H1 (cell line): ENCODE data around the gene SHISAL1. TPM values are rescaled to one million over a fixed set of nuclear protein-coding genes. Genes with fewer than 3 reads are reported as not detected.

Source experiments
- CTCF ChIA-PET: fragments of 300-600 bp; sonication (Branson Sonifier 250); formaldehyde crosslinking; loops from one replicate; lab custom pipeline; 2021; ENCODE audit not compliant: partially characterized antibody; lab: Charles Lee
- POLR2A ChIA-PET: fragments of 300-600 bp; sonication (Branson Sonifier 250); formaldehyde crosslinking; loops from one replicate; lab custom pipeline; 2021; ENCODE audit warnings: inconsistent platforms; ENCODE audit not compliant: partially characterized antibody; lab: Charles Lee
- DNase-seq, 2 experiments: peaks; one replicate each; pipeline versions ENCODE4 v3.0.0 to v3.0.0-alpha.2; 2010 to 2022; ENCODE audit warnings: low spot score in 2 of 2, low read depth in 1 of 2, mixed read lengths in 1 of 2
- FAIRE-seq: peaks from 2 replicates; lab custom pipeline; 2011; peaks lifted over from hg19 to GRCh38; lab: Jason Lieb, UNC
- H2AFZ ChIP-seq: 2 replicates; pipeline ENCODE4 v1.8.1; 2012; ENCODE audit warnings: low read length, inconsistent platforms
- H2AK5ac ChIP-seq: 2 replicates; pipeline ENCODE4 v1.6.1; 2013; ENCODE audit warnings: low read depth, low read length
- H2BK120ac ChIP-seq: replicated peaks from 2 replicates; pipeline ENCODE3; 2013; ENCODE audit warnings: low read depth, low read length, inconsistent platforms
- H2BK12ac ChIP-seq: 2 replicates; pipeline ENCODE4 v1.6.1; 2013; ENCODE audit warnings: low read depth, low read length
- H2BK15ac ChIP-seq: 2 replicates; pipeline ENCODE4 v1.6.1; 2013; ENCODE audit warnings: low read length
- H2BK20ac ChIP-seq: 2 replicates; pipeline ENCODE4 v1.6.1; 2013; ENCODE audit warnings: low read length
- H2BK5ac ChIP-seq: 2 replicates; pipeline ENCODE4 v1.6.1; 2013; ENCODE audit warnings: low read depth, low read length
- H3K14ac ChIP-seq: 2 replicates; pipeline ENCODE4 v1.6.1; 2013; ENCODE audit warnings: inconsistent platforms; ENCODE audit not compliant: insufficient read length
- H3K18ac ChIP-seq: 2 replicates; pipeline ENCODE4 v1.6.1; 2013; ENCODE audit warnings: low read length; ENCODE audit errors: extremely low read depth
- H3K23ac ChIP-seq: 2 replicates; pipeline ENCODE4 v1.6.1; 2013; ENCODE audit warnings: inconsistent platforms; ENCODE audit not compliant: insufficient read length
- H3K23me2 ChIP-seq: 2 replicates; pipeline ENCODE4 v1.6.1; 2013; ENCODE audit warnings: low read depth, low read length
- H3K27ac ChIP-seq: 2 replicates; pipeline ENCODE4 v1.6.1; 2011; ENCODE audit warnings: low read depth, low read length, inconsistent platforms
- H3K27me3 ChIP-seq, 4 experiments: replicated peaks in 1 of 4; 1 replicate in 1 of 4; 2 replicates in 3 of 4; pipeline versions ENCODE4 v1.6.1 to v1.8.1; 2011 to 2013; ENCODE audit warnings: low read length in 3 of 4, mild to moderate bottlenecking in 3 of 4, inconsistent platforms in 2 of 4, mixed read lengths in 2 of 4, moderate library complexity in 1 of 4; ENCODE audit not compliant: control insufficient read depth in 3 of 4, insufficient read depth in 3 of 4; ENCODE audit errors: extremely low read depth in 1 of 4
- H3K36me3 ChIP-seq, 4 experiments: 2 replicates each; pipeline versions ENCODE4 v1.6.1 to v1.8.1; 2011 to 2013; ENCODE audit warnings: mild to moderate bottlenecking in 4 of 4, low read length in 3 of 4, moderate library complexity in 2 of 4, control low read depth in 1 of 4, inconsistent platforms in 1 of 4; ENCODE audit not compliant: insufficient read depth in 4 of 4, control insufficient read depth in 2 of 4
- H3K4ac ChIP-seq: replicated peaks from 2 replicates; pipeline ENCODE3; 2013; ENCODE audit warnings: low read length, low read depth, mixed read lengths, inconsistent platforms; ENCODE audit not compliant: insufficient read length
- H3K4me1 ChIP-seq, 4 experiments: replicated peaks in 1 of 4; 1 replicate in 1 of 4; 2 replicates in 3 of 4; pipeline versions ENCODE4 v1.6.1 to v1.8.1; 2011 to 2013; ENCODE audit warnings: low read length in 3 of 4, inconsistent platforms in 2 of 4, mixed read lengths in 1 of 4; ENCODE audit not compliant: insufficient read depth in 4 of 4, control insufficient read depth in 3 of 4
- H3K4me2 ChIP-seq, 2 experiments: 2 replicates each; pipeline versions ENCODE4 v1.6.1 to v1.8.1; 2011 to 2013; ENCODE audit warnings: low read depth in 2 of 2, low read length in 2 of 2, control low read depth in 1 of 2, inconsistent platforms in 1 of 2, mild to moderate bottlenecking in 1 of 2; ENCODE audit not compliant: insufficient read depth in 1 of 2
- H3K4me3 ChIP-seq, 4 experiments: fragments of 200-600, 300-600 bp in 1 of 4; sonication (generic), shearing (Covaris generic), sonication (Bioruptor Twin) in 1 of 4; 2 replicates each; pipeline versions ENCODE4 v1.5.1 to v1.8.1; 2011 to 2016; ENCODE audit warnings: low read length in 4 of 4, low read depth in 3 of 4, control low read depth in 2 of 4, inconsistent platforms in 2 of 4, mild to moderate bottlenecking in 2 of 4, mixed read lengths in 1 of 4, moderate library complexity in 1 of 4; ENCODE audit not compliant: insufficient read depth in 2 of 4; ENCODE audit errors: extremely low read depth in 1 of 4
- H3K56ac ChIP-seq: replicated peaks from 2 replicates; pipeline ENCODE3; 2013; ENCODE audit warnings: low read depth, mild to moderate bottlenecking, mixed read lengths, low read length, inconsistent platforms; ENCODE audit not compliant: insufficient read length
- H3K79me1 ChIP-seq: 2 replicates; pipeline ENCODE4 v1.6.1; 2013; ENCODE audit warnings: low read depth, low read length, control low read depth
- H3K79me2 ChIP-seq, 2 experiments: 2 replicates each; pipeline versions ENCODE4 v1.6.1 to v1.8.1; 2012 to 2013; ENCODE audit warnings: low read length in 2 of 2, mild to moderate bottlenecking in 2 of 2, inconsistent platforms in 1 of 2; ENCODE audit not compliant: insufficient read depth in 2 of 2, control insufficient read depth in 1 of 2
- H3K9ac ChIP-seq, 4 experiments: replicated peaks in 1 of 4; 1 replicate in 1 of 4; 2 replicates in 3 of 4; pipeline versions ENCODE4 v1.6.1 to v1.8.1; 2011 to 2013; ENCODE audit warnings: low read depth in 3 of 4, low read length in 3 of 4, control low read depth in 2 of 4, mild to moderate bottlenecking in 2 of 4, moderate library complexity in 2 of 4, inconsistent platforms in 1 of 4; ENCODE audit errors: extremely low read depth in 1 of 4
- H3K9me3 ChIP-seq, 2 experiments: 2 replicates each; pipeline versions ENCODE4 v1.6.1 to v1.8.1; 2012 to 2013; ENCODE audit warnings: mild to moderate bottlenecking in 2 of 2, moderate library complexity in 2 of 2, control low read depth in 1 of 2, inconsistent platforms in 1 of 2, low read depth in 1 of 2, low read length in 1 of 2, mixed read lengths in 1 of 2; ENCODE audit not compliant: insufficient read depth in 2 of 2
- H4K20me1 ChIP-seq, 2 experiments: replicated peaks in 1 of 2; 2 replicates each; pipeline versions ENCODE3 to v1.8.1; 2011 to 2013; ENCODE audit warnings: inconsistent platforms in 2 of 2, low read length in 2 of 2, mild to moderate bottlenecking in 1 of 2; ENCODE audit not compliant: insufficient read depth in 2 of 2, control insufficient read depth in 1 of 2
- H4K5ac ChIP-seq: 2 replicates; pipeline ENCODE4 v1.6.1; 2013; ENCODE audit warnings: low read length, low read depth, mixed read lengths, inconsistent platforms; ENCODE audit not compliant: insufficient read length
- H4K8ac ChIP-seq: 2 replicates; pipeline ENCODE4 v1.8.0; 2013; ENCODE audit warnings: mild to moderate bottlenecking, moderate library complexity, low read length, inconsistent platforms; ENCODE audit not compliant: insufficient read depth; ENCODE audit errors: extremely low read depth
- H4K91ac ChIP-seq: replicated peaks from 2 replicates; pipeline ENCODE3; 2013; ENCODE audit warnings: low read length, mixed read lengths, inconsistent platforms; ENCODE audit not compliant: insufficient read length
- BRCA1 ChIP-seq: IDR thresholded peaks from 2 replicates; pipeline ENCODE4 v1.6.1; 2012; ENCODE audit warnings: low read depth, low read length, improper control_type of control experiment
- EGR1 ChIP-seq: IDR thresholded peaks from 2 replicates; pipeline ENCODE4 v1.6.1; 2011; ENCODE audit warnings: low read depth, low read length, borderline replicate concordance
- GTF2F1 ChIP-seq: IDR thresholded peaks from 2 replicates; pipeline ENCODE4 v1.6.1; 2012; ENCODE audit warnings: low read depth, low read length, improper control_type of control experiment, borderline replicate concordance
- KDM4A ChIP-seq: IDR thresholded peaks from one replicate; pipeline ENCODE4 v1.7.1; 2012; ENCODE audit warnings: low read depth, mild to moderate bottlenecking, moderate library complexity, low read length, inconsistent platforms; ENCODE audit not compliant: severe bottlenecking
- KDM5A ChIP-seq: fragments of 200-600 bp; IDR thresholded peaks from 2 replicates; pipeline ENCODE4 v1.7.1; 2012; ENCODE audit warnings: mild to moderate bottlenecking, low read length, inconsistent platforms, mixed read lengths
- POU5F1 ChIP-seq: IDR thresholded peaks from 2 replicates; pipeline ENCODE4 v1.6.1; 2011; ENCODE audit warnings: low read depth, mild to moderate bottlenecking, low read length, moderate library complexity
- RBBP5 ChIP-seq: IDR thresholded peaks from 2 replicates; pipeline ENCODE4 v1.7.1; 2012; ENCODE audit warnings: low read depth, mild to moderate bottlenecking, inconsistent platforms, low read length, moderate library complexity, borderline replicate concordance
- RXRA ChIP-seq: IDR thresholded peaks from 2 replicates; pipeline ENCODE4 v1.6.1; 2011; ENCODE audit warnings: low read depth, mild to moderate bottlenecking, low read length, moderate library complexity; ENCODE audit not compliant: insufficient read depth
- SP4 ChIP-seq: IDR thresholded peaks from 2 replicates; pipeline ENCODE4 v1.6.1; 2012; ENCODE audit warnings: low read length, inconsistent platforms
- WGBS, 2 experiments: shearing (Covaris generic) in 1 of 2; methylation state at CpG; one replicate each; pipeline versions ENCODE4 v1.1.6 to v1.1.7; 2013 to 2015; ENCODE audit warnings: low lambda C conversion rate in 2 of 2, mixed read lengths in 2 of 2, inconsistent platforms in 1 of 2, low coverage in 1 of 2, missing lambda C conversion rate in 1 of 2; ENCODE audit not compliant: insufficient replicate concordance in 2 of 2, insufficient coverage in 1 of 2, insufficient read length in 1 of 2; ENCODE audit errors: extremely low coverage in 1 of 2, missing lambda C conversion rate in 1 of 2; 5-methylcytosine and 5-hydroxymethylcytosine counted together
- polyA plus RNA-seq, 7 experiments: library from polyadenylated mRNA; depleted of rRNA in 3 of 7; stranded (reverse) in 5 of 7; unstranded in 2 of 7; fragments of >200 nt in 5 of 7; fragments of 200-250 nt in 2 of 7; gene quantifications; 1 replicate in 5 of 7; 2 replicates in 1 of 7; 4 replicates in 1 of 7; pipeline versions ENCODE4 v1.2.1 to v1.2.3, GENCODE V29; 2011 to 2013; ENCODE audit warnings: missing spikeins in 2 of 7, mixed read lengths in 2 of 7
- total RNA-seq: library from RNA; stranded (reverse); fragmentation: NEBNext Ultra II Directional; extraction: Animal tissue kit (Norgen Biotek cat#: 25700); gene quantifications from 2 replicates; pipeline ENCODE4 v1.2.1, GENCODE V29; 2021
- TF ChIP-seq, protein P1 (sequence below), 3 experiments: IDR thresholded peaks; 1 replicate in 2 of 3; 2 replicates in 1 of 3; pipeline versions ENCODE4 v1.5.1 to v1.6.1; 2011; ENCODE audit warnings: low read length in 3 of 3, mild to moderate bottlenecking in 3 of 3, inconsistent platforms in 2 of 3, low read depth in 1 of 3, moderate library complexity in 1 of 3; ENCODE audit not compliant: insufficient read depth in 1 of 3; ENCODE audit errors: control extremely low read depth in 1 of 3

The SHISAL1 gene
- total and polyA plus RNA-seq, 2 of the 8 experiments (the other 6 are each of a cell fraction or from before 2014, with no cell fraction given): 3.7 to 5.8 TPM

DNA sequence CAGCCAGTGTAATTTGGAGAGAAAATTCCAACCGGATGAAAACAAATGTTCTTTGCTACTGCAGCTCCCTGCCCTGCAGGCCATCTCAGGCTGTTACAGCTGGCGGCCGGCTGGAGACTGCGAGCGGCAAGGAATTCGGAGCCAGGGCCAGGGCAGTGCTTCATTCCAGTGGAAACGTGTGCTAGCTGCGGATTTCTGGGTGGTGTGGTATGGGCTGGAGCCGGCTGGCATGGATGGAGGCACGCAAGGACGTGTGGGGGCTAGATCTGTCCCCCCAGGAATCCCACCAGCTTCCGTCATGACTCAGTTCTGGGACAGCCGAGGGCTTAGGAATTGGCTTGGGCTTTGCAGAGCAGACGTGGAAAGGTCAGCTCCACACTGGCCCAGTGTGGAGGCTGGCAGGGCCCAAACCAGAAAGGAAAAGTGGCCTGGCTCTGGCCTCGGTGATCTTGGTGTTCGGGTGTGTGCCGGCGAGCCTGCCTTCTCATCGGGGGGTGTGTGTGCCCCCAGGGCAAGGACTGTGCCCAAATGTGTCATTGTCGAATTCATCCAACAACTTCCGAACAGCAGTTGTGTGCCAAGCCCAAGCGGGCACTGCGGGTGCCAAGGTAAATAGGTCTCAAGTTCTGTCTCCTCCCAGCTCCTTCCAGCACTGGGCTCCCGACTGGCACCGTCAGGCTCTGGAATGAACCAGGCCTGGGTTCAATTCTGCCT, 48.1 kb upstream of the SHISAL1 start:
- no peak overlapping the region for H2BK15ac ChIP-seq
- H2AK5ac ChIP-seq: no peak overlapping the region; the same call in 1 of the 2 replicates
- no peak overlapping the region; the same call in 1 of the 2 replicates for H3K18ac ChIP-seq
- no peak overlapping the region; the same call in 1 of the 2 replicates for H4K8ac ChIP-seq
- H3K23me2 ChIP-seq: no peaks in the 10 kb centered on the region
- H3K56ac ChIP-seq: no peak overlapping the region
- no peak overlapping the region for H4K91ac ChIP-seq
- no peak overlapping the region for H2BK12ac ChIP-seq
- POLR2A ChIA-PET: no interaction called here
- DNase-seq: no peak
- no peak overlapping the region for H3K9ac ChIP-seq
- no peak overlapping the region for H3K14ac ChIP-seq
- no peaks in the 10 kb centered on the region for H4K20me1 ChIP-seq
- H3K79me1 ChIP-seq: no peaks in the 10 kb centered on the region
- no peak overlapping the region for H2AFZ ChIP-seq
- H3K4me2 ChIP-seq: no peak overlapping the region
- H3K4me3 ChIP-seq: no peak overlapping the region
- H2BK120ac ChIP-seq: no peak overlapping the region
- H3K4ac ChIP-seq: peak overlapping the region; percentile 59
- no peaks in the 10 kb centered on the region for H3K36me3 ChIP-seq
- CTCF ChIA-PET: interaction anchor here (0.8 to 2.1 kb wide), 13 partner anchors 9 to 366 kb away, joined by 3 to 16 read pairs (median 4); no protein-coding TSS in a partner anchor
- no peaks in the 10 kb centered on the region for H3K9me3 ChIP-seq
- no peak for FAIRE-seq
- H3K23ac ChIP-seq: no peak overlapping the region
- no peaks in the 10 kb centered on the region for H3K27me3 ChIP-seq
- H2BK5ac ChIP-seq: no peak overlapping the region
- H3K79me2 ChIP-seq: no peaks in the 10 kb centered on the region
- WGBS, 2 experiments: 89% methylated on average over 25 of the region's 25 CpGs; no CpG with 5 or more reads in 1 of the 2 experiments
- H3K27ac ChIP-seq: no peak overlapping the region
- H3K4me1 ChIP-seq: peaks cover 0 to 2% (median 0%) of the 10 kb centered on the region in 4 experiments; a peak in 2 of 7 replicates
- no peak overlapping the region for H4K5ac ChIP-seq
- H2BK20ac ChIP-seq: no peak overlapping the region
- TF ChIP-seq RBBP5 (no peak), RXRA (no peak), KDM5A (no peak), KDM4A (no peak), GTF2F1 (no peak), POU5F1 (no peak), BRCA1 (no peak), EGR1 (no peak), SP4 (no peak)
- TF ChIP-seq, protein P1, sequence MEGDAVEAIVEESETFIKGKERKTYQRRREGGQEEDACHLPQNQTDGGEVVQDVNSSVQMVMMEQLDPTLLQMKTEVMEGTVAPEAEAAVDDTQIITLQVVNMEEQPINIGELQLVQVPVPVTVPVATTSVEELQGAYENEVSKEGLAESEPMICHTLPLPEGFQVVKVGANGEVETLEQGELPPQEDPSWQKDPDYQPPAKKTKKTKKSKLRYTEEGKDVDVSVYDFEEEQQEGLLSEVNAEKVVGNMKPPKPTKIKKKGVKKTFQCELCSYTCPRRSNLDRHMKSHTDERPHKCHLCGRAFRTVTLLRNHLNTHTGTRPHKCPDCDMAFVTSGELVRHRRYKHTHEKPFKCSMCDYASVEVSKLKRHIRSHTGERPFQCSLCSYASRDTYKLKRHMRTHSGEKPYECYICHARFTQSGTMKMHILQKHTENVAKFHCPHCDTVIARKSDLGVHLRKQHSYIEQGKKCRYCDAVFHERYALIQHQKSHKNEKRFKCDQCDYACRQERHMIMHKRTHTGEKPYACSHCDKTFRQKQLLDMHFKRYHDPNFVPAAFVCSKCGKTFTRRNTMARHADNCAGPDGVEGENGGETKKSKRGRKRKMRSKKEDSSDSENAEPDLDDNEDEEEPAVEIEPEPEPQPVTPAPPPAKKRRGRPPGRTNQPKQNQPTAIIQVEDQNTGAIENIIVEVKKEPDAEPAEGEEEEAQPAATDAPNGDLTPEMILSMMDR (IDR thresholded peaks at IDR 0.05; ENCODE audit: control extremely low read depth in 1 of 3, insufficient read depth in 1 of 3, low read depth in 1 of 3, low read length in 3 of 3): peak in 1 of 3 experiments; percentile 4; a peak in 1 of 4 replicates
